ENCODE measurements around the gene MFSD6. TPM values are rescaled to one million over a fixed set of nuclear protein-coding genes. Genes with fewer than 3 reads are reported as not detected.

Gene MFSD6
- total and polyA plus RNA-seq, 2 experiments from 2014 or later = 0.62 to 1.5 TPM

DNA sequence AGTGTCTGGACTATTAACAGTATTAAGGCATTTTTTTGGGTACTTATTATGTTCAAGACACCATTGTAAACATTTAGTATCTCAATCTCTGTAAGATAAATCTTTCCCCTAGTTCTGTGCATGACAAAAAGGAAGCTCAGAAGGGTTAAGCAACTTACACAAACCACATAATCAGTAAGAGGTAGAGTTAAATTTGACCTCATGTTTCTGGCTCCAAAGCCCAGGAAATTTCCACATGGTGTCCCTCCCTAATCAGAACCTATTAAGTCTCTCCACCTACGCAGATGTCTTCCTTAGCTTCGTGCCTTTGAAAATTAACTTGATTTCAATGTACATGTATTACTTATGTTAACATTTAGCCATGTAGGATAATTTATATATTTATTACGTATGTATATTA is 2.0 kb downstream of the MFSD6 start:
- H3K4me3 ChIP-seq = no peak overlapping the region
- H3K4me1 ChIP-seq (ENCODE audit: low read depth) = no peaks in the 10 kb centered on the region
- peaks cover 89% of the 10 kb centered on the region for H3K27me3 ChIP-seq
- H3K36me3 ChIP-seq = no peaks in the 10 kb centered on the region
- no peaks in the 10 kb centered on the region for H3K9me3 ChIP-seq (ENCODE audit: low read depth)
- DNase-seq (ENCODE audit: low read depth in 1 of 2, low spot score in 1 of 2) = no peak
- H3K27ac ChIP-seq = no peak overlapping the region
- no peak for TF ChIP-seq CTCF (IDR thresholded peaks at IDR 0.05; ENCODE audit: low read depth, low read length)

GRCh38 chr2:190412966-190413365 is 4.8 kb downstream of the MFSD6 start:
- peaks cover 62% of the 10 kb centered on the region for H3K27me3 ChIP-seq
- H3K36me3 ChIP-seq = no peaks in the 10 kb centered on the region
- no peak for DNase-seq (ENCODE audit: low read depth in 1 of 2, low spot score in 1 of 2)
- no peaks in the 10 kb centered on the region for H3K4me1 ChIP-seq (ENCODE audit: low read depth)
- no peak for TF ChIP-seq CTCF (IDR thresholded peaks at IDR 0.05; ENCODE audit: low read depth, low read length)
- no peak overlapping the region for H3K27ac ChIP-seq
- H3K4me3 ChIP-seq = no peak overlapping the region
- H3K9me3 ChIP-seq (ENCODE audit: low read depth) = no peaks in the 10 kb centered on the region

GRCh38 chr2:190413421-190413820 is 5.3 kb downstream of the MFSD6 start:
- peaks cover 58% of the 10 kb centered on the region for H3K27me3 ChIP-seq
- H3K4me3 ChIP-seq = no peak overlapping the region
- H3K9me3 ChIP-seq (ENCODE audit: low read depth) = no peaks in the 10 kb centered on the region
- DNase-seq (ENCODE audit: low read depth in 1 of 2, low spot score in 1 of 2) = no peak
- H3K36me3 ChIP-seq = no peaks in the 10 kb centered on the region
- H3K27ac ChIP-seq = no peak overlapping the region
- TF ChIP-seq CTCF (IDR thresholded peaks at IDR 0.05; ENCODE audit: low read depth, low read length) = no peak
- H3K4me1 ChIP-seq (ENCODE audit: low read depth) = no peaks in the 10 kb centered on the region

DNA sequence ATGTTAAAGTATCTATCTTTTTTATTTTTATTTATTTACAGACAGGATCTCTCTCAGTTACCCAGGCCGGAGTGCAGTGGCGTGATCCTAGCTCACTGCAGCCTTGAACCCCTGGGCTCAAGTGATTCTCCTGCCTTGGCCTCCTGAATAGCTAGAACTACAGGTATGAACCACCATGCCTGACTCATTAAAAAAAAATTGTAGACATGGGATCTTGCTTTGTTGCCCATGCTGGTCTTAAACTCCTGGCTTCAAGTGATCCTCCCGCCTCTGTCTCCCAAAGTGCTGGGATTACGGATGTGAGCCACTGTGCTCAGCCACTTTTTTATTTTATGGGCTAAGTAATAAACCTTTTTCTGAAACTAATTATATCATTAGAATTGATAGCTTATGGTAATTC is 7.1 kb downstream of the MFSD6 start:
- DNase-seq (ENCODE audit: low read depth in 1 of 2, low spot score in 1 of 2) = no peak
- no peak for TF ChIP-seq CTCF (IDR thresholded peaks at IDR 0.05; ENCODE audit: low read depth, low read length)
- Histone ChIP-seq H3K27ac (no peak overlapping the region), H3K4me1 (ENCODE audit: low read depth) (no peaks in the 10 kb centered on the region), H3K27me3 (peaks cover 42% of the 10 kb centered on the region), H3K4me3 (no peak overlapping the region), H3K36me3 (no peaks in the 10 kb centered on the region), H3K9me3 (ENCODE audit: low read depth) (no peaks in the 10 kb centered on the region)

DNA sequence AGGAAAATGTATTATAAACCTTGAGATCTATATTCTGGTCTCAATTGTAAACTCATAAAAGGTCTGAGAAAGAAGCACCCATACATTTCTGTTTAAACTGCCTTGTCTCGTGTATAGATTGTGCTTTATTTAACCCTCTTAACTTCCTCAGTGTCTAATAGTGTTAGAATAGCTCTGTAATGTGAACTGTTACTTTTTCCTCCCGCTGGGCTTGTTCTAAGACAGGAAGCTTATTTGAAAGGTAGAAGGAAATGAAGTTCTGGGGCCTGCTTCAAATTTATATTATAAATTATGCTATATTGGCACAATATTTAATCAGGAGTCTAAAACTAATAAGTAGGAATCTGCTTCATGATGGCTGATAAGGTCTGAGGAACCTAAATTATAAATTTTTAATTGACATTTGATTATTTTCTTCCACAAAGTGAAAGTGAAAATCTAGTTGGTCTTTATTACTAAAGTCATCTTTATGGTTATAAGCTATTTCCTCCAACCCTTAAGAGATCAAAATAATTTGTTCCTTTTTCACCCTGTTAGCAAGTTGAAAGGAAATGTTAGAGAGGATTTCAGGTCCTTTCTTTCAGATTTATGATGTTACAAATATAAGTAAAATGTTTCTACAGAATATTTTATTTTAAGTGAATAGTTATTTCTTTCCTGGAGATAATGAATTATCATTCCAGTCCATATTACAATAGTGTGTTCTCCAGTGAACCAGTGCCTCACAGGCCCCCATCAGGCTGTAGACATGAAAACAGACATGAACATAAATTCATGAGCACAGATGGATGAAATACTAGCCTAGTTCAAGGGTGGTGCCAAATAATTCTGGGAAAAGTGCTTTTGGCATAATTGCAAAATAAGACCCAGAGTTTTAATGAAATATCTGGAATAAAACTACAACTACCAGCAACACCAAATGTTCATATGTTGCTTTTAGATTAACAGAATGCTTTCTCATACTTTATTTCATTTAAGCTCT is 7.9 kb downstream of the MFSD6 start:
- H3K9me3 ChIP-seq (ENCODE audit: low read depth) = no peaks in the 10 kb centered on the region
- no peak overlapping the region for H3K4me3 ChIP-seq
- H3K27me3 ChIP-seq = peaks cover 36% of the 10 kb centered on the region
- no peaks in the 10 kb centered on the region for H3K36me3 ChIP-seq
- no peak for DNase-seq (ENCODE audit: low read depth in 1 of 2, low spot score in 1 of 2)
- no peak for TF ChIP-seq CTCF (IDR thresholded peaks at IDR 0.05; ENCODE audit: low read depth, low read length)
- no peak overlapping the region for H3K27ac ChIP-seq
- H3K4me1 ChIP-seq (ENCODE audit: low read depth) = no peaks in the 10 kb centered on the region
